SIG-M5 treated with dmso at 0.1 percent for 504 hours (cell line): ENCODE data around the gene SH3D19.

ENCODE experiments used
- DNase-seq: peaks from one replicate; lab custom pipeline; 2025; ENCODE audit not compliant: unreplicated experiment; lab: John Stamatoyannopoulos, UW

Gene SH3D19

GRCh38 chr4:151325111-151325948 is at the start of gene SH3D19:
TSS of gene SH3D19 (minus strand) at chr4:151325605. CDS start at chr4:151325352, 253 bp downstream.
- DNase-seq = no peak

GRCh38 chr4:151362404-151363164 is 37.2 kb upstream of the SH3D19 start:
- DNase-seq = peak; percentile 71

GRCh38 chr4:151361966-151362365 is 36.6 kb upstream of the SH3D19 start:
- DNase-seq = no peak

GRCh38 chr4:151361126-151361525 is 35.7 kb upstream of the SH3D19 start:
- DNase-seq = no peak

GRCh38 chr4:151359576-151359975 is 34.2 kb upstream of the SH3D19 start:
- DNase-seq = no peak

GRCh38 chr4:151358266-151358665 is 32.9 kb upstream of the SH3D19 start:
- no peak for DNase-seq

- DNase-seq = no peak
Measured at GRCh38 chr4:151356510-151356909, 31.1 kb upstream of the SH3D19 start.

GRCh38 chr4:151355155-151355554 is 29.8 kb upstream of the SH3D19 start:
- no peak for DNase-seq

GRCh38 chr4:151347490-151348235 is 22.3 kb upstream of the SH3D19 start:
- no peak for DNase-seq

- DNase-seq = no peak
Measured at GRCh38 chr4:151344948-151345347, 19.5 kb upstream of the SH3D19 start.

GRCh38 chr4:151340751-151341385 is 15.5 kb upstream of the SH3D19 start:
- DNase-seq = no peak

GRCh38 chr4:151339467-151339866 is 14.1 kb upstream of the SH3D19 start:
- DNase-seq = no peak

GRCh38 chr4:151331276-151332042 is 6.1 kb upstream of the SH3D19 start:
- DNase-seq = no peak

GRCh38 chr4:151329217-151330007 is 4.0 kb upstream of the SH3D19 start:
- no peak for DNase-seq

- no peak for DNase-seq
Measured at GRCh38 chr4:151325949-151326246, 493 bp upstream of the SH3D19 start.

GRCh38 chr4:151324752-151325110 is 674 bp downstream of the SH3D19 start:
- no peak for DNase-seq

- DNase-seq = no peak
Measured at GRCh38 chr4:151324124-151324751, 1.2 kb downstream of the SH3D19 start.

GRCh38 chr4:151323667-151324066 is 1.7 kb downstream of the SH3D19 start:
- DNase-seq = no peak

- DNase-seq = no peak
Measured at GRCh38 chr4:151322570-151322969, 2.8 kb downstream of the SH3D19 start.
